NCI-H82 (cell line): ENCODE results near the gene RRP9.
"Not testable (repeated sequence)": the region's sequence is repeated elsewhere in the genome, so short reads cannot be mapped to it uniquely, and the experiment has no call there.

ENCODE experiments used
- DNase-seq: peaks from one replicate; lab custom pipeline; 2025; lab: John Stamatoyannopoulos, UW

Gene RRP9

DNA sequence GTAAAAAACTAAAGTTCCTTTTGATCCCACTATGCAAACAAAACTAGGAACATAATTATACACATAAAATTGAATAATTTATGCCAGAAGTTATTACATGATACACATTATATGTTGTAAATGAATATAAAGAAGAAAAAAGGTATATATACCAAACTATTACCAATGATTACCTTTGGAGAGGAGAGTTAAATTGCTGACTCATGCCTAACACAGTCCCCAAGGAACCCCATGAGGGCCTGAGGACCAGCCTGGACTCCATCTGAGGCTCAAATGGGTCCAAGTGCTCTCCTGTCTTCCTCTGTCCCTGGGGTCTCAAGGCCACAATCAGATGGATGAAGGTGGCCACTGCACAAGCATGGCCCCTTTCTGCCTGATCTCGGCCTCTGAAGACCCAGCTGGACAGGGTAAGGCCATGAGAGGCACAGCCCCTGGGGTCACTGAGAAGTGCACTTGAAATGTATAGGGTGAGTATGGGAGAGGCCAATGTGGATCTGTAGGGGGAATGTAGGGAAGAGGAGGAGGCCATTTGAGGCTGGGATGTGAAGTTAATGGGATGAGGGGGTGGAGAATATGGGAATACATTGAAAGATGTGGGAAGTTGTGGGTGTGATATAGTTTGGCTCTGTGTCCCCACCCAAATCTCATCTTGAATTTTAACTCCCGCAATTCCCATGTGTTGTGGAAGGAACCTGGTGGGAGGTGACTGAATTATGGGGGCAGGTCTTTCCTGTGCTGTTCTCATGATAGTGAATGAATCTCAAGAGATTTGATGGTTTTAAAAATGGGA is 37.5 kb downstream of the RRP9 start:
- DNase-seq, result no peak

DNA sequence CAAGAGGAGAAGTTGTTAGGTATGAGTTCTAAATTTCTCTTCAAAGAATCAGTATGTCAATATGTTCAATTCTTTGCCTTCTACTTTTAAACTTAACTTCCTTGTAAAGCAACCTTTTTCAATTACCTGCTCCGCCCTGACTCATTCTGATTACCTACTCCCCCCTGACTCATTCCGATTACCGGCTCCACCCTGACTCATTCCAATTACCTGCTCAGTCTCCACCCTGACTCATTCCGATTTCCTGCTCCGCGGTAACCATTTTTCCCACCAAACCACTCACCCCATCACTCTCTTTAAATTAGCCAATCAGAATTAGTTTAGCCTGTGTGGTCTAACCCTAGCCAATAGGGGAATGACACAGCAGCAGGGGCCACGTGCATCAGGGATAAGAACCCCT is 39.3 kb downstream of the RRP9 start:
- DNase-seq, result not testable (repeated sequence)

DNA sequence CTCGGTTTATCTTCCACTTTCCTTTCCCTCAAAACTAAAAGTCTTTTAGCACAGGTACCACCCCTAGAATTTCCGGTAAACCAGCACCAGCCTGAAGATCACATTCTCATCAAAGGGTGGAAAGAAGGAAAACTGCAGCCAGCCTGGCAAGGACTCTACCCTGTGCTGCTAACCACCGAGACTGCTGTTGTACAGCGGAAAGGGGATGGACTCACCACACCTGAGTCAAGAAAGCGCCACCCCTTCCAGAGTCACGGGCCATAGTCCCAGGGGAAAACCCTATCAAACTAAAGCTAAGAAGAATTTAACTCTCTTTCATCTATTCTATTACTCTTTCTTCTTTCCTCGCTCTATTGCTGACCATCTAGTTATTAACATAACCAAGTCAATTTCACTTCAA is 41.7 kb downstream of the RRP9 start:
- DNase-seq, result not testable (repeated sequence)

DNA sequence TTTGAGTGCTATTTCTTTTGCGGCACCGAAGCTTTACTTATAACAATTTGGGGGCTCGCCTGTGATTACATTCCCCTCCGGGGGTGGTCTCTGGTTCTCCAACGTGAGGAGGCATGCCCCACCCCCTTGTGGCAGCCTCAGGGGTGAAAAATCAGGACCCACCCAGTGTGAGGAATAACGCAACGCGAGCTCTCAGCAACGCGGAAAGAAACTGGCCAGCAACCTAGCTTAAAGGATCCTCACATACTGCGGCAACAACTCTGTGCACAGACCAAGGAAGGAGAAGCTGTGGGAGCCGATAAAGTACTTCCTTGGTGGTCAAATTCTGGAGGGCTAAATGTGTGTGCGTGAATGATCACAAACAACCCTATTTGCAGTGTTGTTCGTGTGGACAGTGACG is 44.3 kb downstream of the RRP9 start:
- DNase-seq, result no peak

DNA sequence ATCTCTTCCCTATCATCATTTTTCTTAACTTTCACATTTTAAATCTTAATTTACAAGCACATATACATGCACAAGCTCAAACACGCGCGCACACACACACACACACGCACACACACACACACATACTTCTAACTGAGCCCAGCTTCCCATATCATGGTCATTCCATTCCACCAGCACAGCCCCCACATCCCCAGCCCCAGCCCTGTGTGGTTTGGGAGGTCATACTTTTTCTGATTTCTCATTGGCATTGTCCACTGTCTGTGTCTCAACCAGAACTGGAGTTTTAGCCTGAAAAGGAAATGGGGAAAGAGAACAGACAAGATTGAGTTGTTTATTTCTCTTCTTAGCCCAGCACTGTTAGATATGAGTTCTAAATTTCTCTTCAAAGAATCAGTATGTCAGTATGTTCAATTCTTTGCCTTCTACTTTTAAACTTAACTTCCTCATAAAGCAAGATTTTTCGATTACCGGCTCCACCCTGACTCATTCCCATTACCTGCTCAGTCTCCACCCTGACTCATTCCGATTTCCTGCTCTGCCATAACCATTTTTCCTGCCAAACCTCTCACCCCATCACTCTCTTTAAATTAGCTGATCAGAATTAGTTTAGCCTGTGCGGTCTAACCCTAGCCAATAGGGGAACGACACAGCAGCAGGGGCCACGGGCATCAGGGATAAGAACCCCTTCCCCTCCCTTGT is 44.9 kb downstream of the RRP9 start:
- no peak for DNase-seq

DNA sequence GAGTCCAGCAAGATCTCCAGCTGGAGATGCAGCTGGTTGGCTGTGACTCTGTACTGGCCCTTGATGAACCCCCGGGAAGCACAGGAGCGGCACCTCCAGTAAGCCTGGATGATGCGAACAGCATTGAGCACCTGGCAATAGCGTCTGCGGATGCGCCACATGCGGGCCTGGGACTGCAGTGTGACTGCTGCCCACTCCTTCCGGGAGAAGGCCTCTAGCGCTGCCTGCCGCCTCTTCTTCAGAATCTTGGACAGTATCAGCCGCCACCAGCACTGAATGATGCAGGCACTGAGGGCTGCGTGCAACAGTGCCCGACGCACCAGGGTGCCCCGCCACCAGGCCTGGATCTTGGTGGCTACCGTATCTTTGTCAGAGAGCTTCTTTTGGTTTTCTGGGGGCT is 46.8 kb downstream of the RRP9 start:
- no peak for DNase-seq

DNA sequence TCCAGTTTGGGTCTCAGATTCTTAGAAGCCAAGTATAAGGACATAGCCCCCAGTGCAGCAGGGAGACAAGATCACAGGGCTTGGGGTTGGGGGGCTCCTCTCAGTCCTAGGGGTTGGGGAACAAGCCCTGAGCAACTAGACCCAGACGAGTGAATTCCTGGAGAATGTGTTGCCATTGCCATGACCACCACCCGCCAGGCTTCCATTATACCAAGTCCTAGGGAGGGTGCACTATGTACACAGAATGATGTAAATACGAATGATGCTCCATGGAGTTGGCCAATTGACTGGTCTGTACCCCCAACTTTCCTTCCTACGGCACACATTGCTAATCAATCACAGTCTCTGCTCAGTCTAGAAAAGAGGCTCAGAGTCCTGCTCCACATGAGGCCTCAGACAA is 47.3 kb downstream of the RRP9 start:
- no peak for DNase-seq

DNA sequence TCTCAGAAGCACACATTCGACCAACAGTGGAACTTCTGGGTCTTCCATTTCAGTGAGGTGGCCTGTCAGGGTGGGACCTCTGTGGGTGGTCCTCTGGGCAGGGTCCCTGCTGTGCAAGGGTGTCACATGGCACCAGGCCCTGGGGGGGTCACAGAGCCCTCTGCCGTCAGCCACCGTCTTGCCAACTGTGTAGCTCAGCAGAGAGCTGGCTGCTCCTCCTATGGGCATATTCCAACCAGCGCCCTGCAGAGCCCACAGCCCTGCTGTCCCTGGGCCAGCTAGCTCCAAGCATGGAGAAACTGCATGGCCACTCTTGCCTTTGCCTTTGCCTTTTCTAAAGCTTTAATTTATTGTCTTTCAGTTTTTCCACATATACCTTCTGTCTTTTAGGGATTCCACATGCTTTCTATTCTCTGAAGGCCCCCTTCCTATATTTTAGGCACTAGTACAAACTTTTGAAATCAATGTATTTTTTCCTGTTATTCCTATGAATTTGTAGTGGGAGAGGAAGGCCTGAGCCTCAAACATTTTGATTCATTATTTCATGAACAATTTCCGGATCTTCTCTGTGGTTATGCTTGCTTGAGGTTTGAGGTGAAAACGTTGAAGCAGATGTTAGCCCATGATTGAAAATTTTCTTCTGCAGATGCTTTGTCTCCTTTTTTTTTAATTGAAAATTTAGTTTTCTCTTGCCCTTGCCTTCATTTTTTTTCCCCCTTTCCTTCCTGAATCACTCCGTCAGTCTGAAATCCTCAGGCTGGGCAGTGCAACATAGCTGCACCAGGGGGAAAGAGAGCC is 50.3 kb downstream of the RRP9 start:
- DNase-seq, result no peak

DNA sequence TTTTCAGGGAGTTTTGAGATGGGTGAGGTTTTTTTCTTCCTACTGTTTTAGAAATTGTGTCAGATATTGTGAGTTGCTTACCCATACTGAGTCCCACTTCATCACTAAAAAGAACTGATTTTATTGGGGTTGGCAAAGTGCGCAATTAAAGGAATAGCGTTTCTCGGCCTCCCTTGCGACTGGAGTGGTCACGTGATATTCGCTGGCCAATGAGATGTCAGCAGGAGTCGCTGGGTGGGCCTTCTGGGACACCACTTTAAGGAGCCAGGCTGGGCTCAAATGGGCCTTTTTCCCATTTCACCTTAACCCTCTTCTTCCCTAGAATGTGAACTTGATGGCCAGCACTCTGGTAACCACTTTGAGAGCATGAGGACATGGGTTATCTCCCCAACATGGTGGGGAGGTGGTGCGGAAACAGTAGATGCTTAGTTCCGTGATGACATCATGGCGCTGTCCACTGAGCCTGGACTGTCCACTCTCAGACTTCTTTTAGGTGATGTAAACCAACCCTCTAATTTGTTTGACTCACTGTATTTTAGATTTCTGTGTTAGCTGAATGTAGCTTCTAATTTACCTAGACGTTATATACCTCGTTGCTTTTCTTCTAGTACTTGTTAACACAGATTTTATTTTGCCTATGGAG is 53.1 kb downstream of the RRP9 start:
- DNase-seq, result no peak

DNA sequence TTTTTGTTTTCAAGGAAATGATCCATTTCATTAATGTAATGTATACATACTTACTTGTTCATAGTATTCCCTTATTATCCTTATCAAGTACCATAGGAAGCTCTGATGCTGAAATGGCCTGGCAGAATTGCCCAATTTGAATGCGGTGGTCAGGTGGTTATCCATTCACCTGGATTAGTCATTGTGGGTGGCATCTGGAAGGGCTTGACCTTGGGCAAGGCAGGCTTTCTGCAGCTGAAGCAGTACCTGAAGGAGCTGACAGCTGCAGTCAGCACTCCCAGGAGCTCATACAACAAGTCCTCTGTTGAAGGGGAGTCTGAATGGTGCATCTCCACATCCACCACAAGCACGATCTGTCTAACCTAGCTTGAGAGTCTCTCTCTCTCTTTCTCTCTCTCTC is 54.1 kb downstream of the RRP9 start:
- DNase-seq, result no peak

DNA sequence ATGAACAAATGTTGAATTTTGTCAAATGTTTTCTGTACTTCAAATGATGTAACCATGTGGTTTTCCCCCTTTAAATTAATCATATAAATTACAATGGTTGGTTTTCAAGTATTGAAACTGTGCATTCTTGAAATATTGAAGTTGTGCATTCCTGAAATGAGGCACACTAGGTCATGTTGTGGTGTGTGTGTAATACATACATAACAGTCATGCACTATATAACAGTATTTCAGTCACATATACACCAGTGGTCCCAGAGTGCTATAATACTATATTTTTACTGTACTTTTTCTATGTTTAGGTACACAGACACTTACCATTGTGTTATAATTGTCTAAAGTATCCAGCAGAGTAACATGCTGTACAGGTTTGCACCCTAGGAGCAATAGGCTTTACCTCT is 55.3 kb downstream of the RRP9 start:
- no peak for DNase-seq
